Sigmoid colon (tissue), 4 donors: ENCODE results near the gene RSPRY1.

Experiments
- EP300 ChIP-seq, 4 donors: sonication (generic); formaldehyde crosslinking; IDR thresholded peaks; one replicate each; pipeline ENCODE4 v1.6.1; 2017; ENCODE audit warnings: antibody characterized with exemption in 4 of 4
- POLR2A ChIP-seq, 2 donors: fragments of 450-650 bp; IDR thresholded peaks; one replicate each; pipeline ENCODE4 v1.6.1; 2016; ENCODE audit warnings: antibody characterized with exemption in 2 of 2, mild to moderate bottlenecking in 2 of 2, moderate library complexity in 2 of 2
- POLR2AphosphoS5 ChIP-seq, 4 donors: sonication (generic); formaldehyde crosslinking; IDR thresholded peaks; one replicate each; pipeline ENCODE4 v1.6.1; 2017; ENCODE audit warnings: antibody characterized with exemption in 4 of 4
- TF ChIP-seq, protein P1 (sequence below), 4 experiments: fragments of 450-650 bp in 3 of 4; fragments of 200-600 bp in 1 of 4; IDR thresholded peaks; one replicate each; pipeline ENCODE4 v1.5.1; 2016 to 2019; ENCODE audit warnings: antibody characterized with exemption in 4 of 4, mild to moderate bottlenecking in 3 of 4, moderate library complexity in 2 of 4

- TF ChIP-seq, protein P1, sequence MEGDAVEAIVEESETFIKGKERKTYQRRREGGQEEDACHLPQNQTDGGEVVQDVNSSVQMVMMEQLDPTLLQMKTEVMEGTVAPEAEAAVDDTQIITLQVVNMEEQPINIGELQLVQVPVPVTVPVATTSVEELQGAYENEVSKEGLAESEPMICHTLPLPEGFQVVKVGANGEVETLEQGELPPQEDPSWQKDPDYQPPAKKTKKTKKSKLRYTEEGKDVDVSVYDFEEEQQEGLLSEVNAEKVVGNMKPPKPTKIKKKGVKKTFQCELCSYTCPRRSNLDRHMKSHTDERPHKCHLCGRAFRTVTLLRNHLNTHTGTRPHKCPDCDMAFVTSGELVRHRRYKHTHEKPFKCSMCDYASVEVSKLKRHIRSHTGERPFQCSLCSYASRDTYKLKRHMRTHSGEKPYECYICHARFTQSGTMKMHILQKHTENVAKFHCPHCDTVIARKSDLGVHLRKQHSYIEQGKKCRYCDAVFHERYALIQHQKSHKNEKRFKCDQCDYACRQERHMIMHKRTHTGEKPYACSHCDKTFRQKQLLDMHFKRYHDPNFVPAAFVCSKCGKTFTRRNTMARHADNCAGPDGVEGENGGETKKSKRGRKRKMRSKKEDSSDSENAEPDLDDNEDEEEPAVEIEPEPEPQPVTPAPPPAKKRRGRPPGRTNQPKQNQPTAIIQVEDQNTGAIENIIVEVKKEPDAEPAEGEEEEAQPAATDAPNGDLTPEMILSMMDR (IDR thresholded peaks at IDR 0.05), result no peak
- TF ChIP-seq EP300 (IDR thresholded peaks at IDR 0.05), result no peak
- no peak for TF ChIP-seq POLR2A (IDR thresholded peaks at IDR 0.05)
- peak in 1 of 4 donors; percentile 28 for TF ChIP-seq POLR2AphosphoS5 (IDR thresholded peaks at IDR 0.05)
Measured at GRCh38 chr16:57186872-57187854, 1.0 kb downstream of the RSPRY1 start.
